ENCODE data around the gene ZNF830. TPM values are rescaled to one million over a fixed set of nuclear protein-coding genes. Genes with fewer than 3 reads are reported as not detected.
A peak's percentile ranks its signal among the peaks of the same experiment; 100 is the strongest.

Gene ZNF830, protein sequence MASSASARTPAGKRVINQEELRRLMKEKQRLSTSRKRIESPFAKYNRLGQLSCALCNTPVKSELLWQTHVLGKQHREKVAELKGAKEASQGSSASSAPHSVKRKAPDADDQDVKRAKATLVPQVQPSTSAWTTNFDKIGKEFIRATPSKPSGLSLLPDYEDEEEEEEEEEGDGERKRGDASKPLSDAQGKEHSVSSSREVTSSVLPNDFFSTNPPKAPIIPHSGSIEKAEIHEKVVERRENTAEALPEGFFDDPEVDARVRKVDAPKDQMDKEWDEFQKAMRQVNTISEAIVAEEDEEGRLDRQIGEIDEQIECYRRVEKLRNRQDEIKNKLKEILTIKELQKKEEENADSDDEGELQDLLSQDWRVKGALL
- 13.6 and 13.9 TPM in 2 replicates for total RNA-seq (2021)
- percentile 90 among the genes with signal in this experiment for Bru-seq, nascent RNA
- BruChase-seq, experiment 1, labeled RNA remaining after a 2-hour chase = percentile 94 among the genes with signal in this experiment
- BruChase-seq, experiment 2, labeled RNA remaining after a 6-hour chase = percentile 70 among the genes with signal in this experiment
- long read RNA-seq, transcript ZNF830-201 (1 exons, 2,246 nt) = major isoform, 15 of 16 reads
- long read RNA-seq, partial matches to known transcripts = 0 of 16 reads
- long read RNA-seq, other reads (novel, unspliced or antisense) = 0 of 16 reads

DNA sequence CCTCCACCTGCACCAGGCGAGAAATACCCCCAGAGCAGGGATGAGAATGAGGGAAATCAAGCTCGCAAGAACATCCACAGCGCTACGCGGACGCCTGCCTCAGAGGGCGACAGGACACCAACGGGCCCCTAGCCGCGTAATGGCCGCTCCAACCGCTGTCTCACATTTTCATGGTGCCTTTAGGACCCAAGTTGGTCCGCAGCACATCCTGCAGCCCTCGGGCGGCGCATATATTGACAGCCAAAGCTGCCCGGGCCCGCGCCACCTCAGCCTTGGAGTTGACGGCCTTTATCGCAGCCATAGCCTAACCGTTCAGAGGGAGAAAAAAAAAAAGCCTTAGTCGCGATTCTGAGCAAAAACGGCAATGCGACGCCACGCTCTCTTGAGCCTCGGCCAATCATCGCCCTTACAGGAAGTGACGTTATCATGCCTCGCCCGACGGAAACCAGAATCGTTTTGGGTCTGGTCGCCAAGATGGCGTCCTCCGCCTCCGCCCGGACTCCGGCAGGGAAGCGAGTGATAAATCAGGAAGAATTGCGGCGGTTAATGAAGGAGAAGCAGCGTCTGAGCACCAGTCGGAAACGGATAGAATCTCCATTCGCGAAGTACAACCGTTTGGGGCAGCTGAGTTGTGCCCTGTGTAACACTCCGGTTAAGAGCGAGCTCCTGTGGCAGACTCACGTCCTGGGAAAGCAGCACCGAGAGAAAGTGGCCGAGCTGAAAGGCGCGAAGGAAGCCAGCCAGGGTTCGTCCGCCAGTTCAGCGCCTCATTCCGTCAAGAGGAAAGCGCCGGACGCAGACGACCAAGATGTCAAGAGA lies at the start of gene ZNF830, which contains the start of gene CCT6B:
TSS of gene ZNF830 (plus strand) at position 448 of the 819 bp plus-strand sequence. CDS start at position 475, 27 bp downstream.
TSS of gene CCT6B (minus strand) at position 368 of the 819 bp plus-strand sequence. CDS start at position 301, 67 bp downstream.
- CTCF ChIA-PET = no interaction called here
- Histone ChIP-seq H2AFZ (peak within 1 kb of the TSS; percentile 98), H3F3A (ENCODE audit: insufficient read depth, low read depth) (no peaks in the 10 kb centered on the region), H3K9me3 (ENCODE audit: insufficient read depth, low read depth) (no peaks in the 10 kb centered on the region), H4K20me1 (ENCODE audit: insufficient read depth) (no peaks in the 10 kb centered on the region), H3K27me3 (ENCODE audit: insufficient read depth, low read depth) (no peaks in the 10 kb centered on the region), H3K9me2 (ENCODE audit: insufficient read depth) (peaks cover 6% of the 10 kb centered on the region; the same call in 1 of the 2 replicates), H3K4me3 (peak within 1 kb of the TSS; percentile 97), H3K36me3 (ENCODE audit: low read depth) (0 out of 2 replicates have a peak, but pooled peaks cover 13% of the 10 kb centered on the region), H3K27ac (peak within 1 kb of the TSS; percentile 70), H3K4me2 (peak within 1 kb of the TSS; percentile 93), H3K79me2 (ENCODE audit: low read depth) (peaks cover 18% of the 10 kb centered on the region), H3K4me1 (replicated peaks; ENCODE audit: insufficient read depth) (peaks cover 12% of the 10 kb centered on the region)
- POLR2A ChIA-PET (ENCODE audit: unreplicated experiment) = interaction anchor here (0.6 kb wide), 1 partner anchor 12 kb away, joined by 6 read pairs; no protein-coding TSS in a partner anchor
- peak; percentile 79 to 86 for DNase-seq
- intact Hi-C loops (cut with micrococcal nuclease; ENCODE audit: unreplicated experiment) = loop anchor here (1.0 kb wide), 1 partner anchor 20 kb away; no protein-coding TSS in a partner anchor
- no peak for TF ChIP-seq EZH2 (IDR thresholded peaks at IDR 0.05; ENCODE audit: low read depth)
- TF ChIP-seq, protein P1, sequence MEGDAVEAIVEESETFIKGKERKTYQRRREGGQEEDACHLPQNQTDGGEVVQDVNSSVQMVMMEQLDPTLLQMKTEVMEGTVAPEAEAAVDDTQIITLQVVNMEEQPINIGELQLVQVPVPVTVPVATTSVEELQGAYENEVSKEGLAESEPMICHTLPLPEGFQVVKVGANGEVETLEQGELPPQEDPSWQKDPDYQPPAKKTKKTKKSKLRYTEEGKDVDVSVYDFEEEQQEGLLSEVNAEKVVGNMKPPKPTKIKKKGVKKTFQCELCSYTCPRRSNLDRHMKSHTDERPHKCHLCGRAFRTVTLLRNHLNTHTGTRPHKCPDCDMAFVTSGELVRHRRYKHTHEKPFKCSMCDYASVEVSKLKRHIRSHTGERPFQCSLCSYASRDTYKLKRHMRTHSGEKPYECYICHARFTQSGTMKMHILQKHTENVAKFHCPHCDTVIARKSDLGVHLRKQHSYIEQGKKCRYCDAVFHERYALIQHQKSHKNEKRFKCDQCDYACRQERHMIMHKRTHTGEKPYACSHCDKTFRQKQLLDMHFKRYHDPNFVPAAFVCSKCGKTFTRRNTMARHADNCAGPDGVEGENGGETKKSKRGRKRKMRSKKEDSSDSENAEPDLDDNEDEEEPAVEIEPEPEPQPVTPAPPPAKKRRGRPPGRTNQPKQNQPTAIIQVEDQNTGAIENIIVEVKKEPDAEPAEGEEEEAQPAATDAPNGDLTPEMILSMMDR (conservative IDR thresholded peaks at IDR 0.05) = no peak
- BruUV-seq (replicated peaks) = no TSS peak

DNA sequence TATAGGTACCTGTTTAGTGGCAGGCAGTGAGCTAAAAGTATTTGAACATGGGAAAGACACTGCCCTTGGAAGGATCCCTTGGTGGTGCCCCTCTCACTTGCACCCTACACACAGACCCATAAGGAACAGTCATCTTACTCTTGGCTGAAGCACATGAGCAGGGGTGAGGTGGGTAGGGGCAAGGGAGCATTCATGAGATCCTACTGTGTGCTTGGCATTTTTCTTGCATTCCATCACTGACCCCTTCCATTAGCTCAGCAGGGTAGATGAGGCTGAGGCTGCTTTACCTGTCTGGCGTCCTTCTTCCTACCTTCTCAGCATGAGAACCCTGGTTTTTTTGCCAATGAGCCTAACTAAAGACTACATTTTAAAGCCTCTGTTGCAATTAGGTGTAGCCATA lies 48.3 kb upstream of the ZNF830 start:
- intact Hi-C loops (cut with micrococcal nuclease; ENCODE audit: unreplicated experiment) = no loop called here
- H3K27me3 ChIP-seq (ENCODE audit: insufficient read depth, low read depth) = peaks cover 47% of the 10 kb centered on the region
- H2AFZ ChIP-seq = no peak overlapping the region
- no peaks in the 10 kb centered on the region for H3F3A ChIP-seq (ENCODE audit: insufficient read depth, low read depth)
- H4K20me1 ChIP-seq (ENCODE audit: insufficient read depth) = no peaks in the 10 kb centered on the region
- CTCF ChIA-PET = no interaction called here
- no peak overlapping the region for H3K4me3 ChIP-seq
- no peaks in the 10 kb centered on the region for H3K79me2 ChIP-seq (ENCODE audit: low read depth)
- H3K9me2 ChIP-seq (ENCODE audit: insufficient read depth) = no peaks in the 10 kb centered on the region
- POLR2A ChIA-PET (ENCODE audit: unreplicated experiment) = no interaction called here
- no peak overlapping the region for H3K4me2 ChIP-seq
- H3K36me3 ChIP-seq (ENCODE audit: low read depth) = no peaks in the 10 kb centered on the region
- no peaks in the 10 kb centered on the region for H3K4me1 ChIP-seq (replicated peaks; ENCODE audit: insufficient read depth)
- no peaks in the 10 kb centered on the region for H3K9me3 ChIP-seq (ENCODE audit: insufficient read depth, low read depth)
- no peak overlapping the region for H3K27ac ChIP-seq
- DNase-seq = no peak
- BruUV-seq (replicated peaks) = no TSS peak
- TF ChIP-seq, protein P1 (conservative IDR thresholded peaks at IDR 0.05) = no peak
- no peak for TF ChIP-seq EZH2 (IDR thresholded peaks at IDR 0.05; ENCODE audit: low read depth)

DNA sequence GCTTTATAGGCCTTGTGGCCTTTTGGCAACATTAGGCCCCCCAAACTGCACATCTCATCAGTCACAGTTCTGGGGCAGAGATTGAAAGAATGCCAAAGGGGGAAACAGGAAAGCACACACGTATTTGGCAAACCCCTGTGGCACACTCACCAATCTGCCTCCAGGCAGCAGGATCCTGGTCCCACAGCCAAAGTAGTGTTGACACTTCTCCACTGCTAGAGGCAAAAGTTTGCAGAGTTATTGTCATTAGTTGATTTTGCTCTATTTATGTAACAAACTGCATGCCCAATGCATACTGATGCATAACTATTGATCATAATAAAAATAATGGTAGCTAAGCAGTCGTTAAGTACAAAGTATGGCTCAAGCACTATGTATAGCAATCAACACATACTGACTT lies 45.2 kb upstream of the ZNF830 start:
- Histone ChIP-seq H3K9me3 (ENCODE audit: insufficient read depth, low read depth) (no peaks in the 10 kb centered on the region), H3K4me3 (no peak overlapping the region), H3K4me1 (replicated peaks; ENCODE audit: insufficient read depth) (no peaks in the 10 kb centered on the region), H3K27me3 (ENCODE audit: insufficient read depth, low read depth) (peaks cover 16% of the 10 kb centered on the region; the same call in 1 of the 2 replicates), H3K9me2 (ENCODE audit: insufficient read depth) (no peaks in the 10 kb centered on the region), H3K4me2 (no peak overlapping the region), H3K79me2 (ENCODE audit: low read depth) (no peaks in the 10 kb centered on the region), H3F3A (ENCODE audit: insufficient read depth, low read depth) (no peaks in the 10 kb centered on the region), H3K36me3 (ENCODE audit: low read depth) (no peaks in the 10 kb centered on the region), H4K20me1 (ENCODE audit: insufficient read depth) (no peaks in the 10 kb centered on the region), H3K27ac (no peak overlapping the region), H2AFZ (no peak overlapping the region)
- DNase-seq = no peak
- TF ChIP-seq, protein P1 (conservative IDR thresholded peaks at IDR 0.05) = no peak
- ChIA-PET CTCF (no interaction called here), POLR2A (ENCODE audit: unreplicated experiment) (no interaction called here)
- intact Hi-C loops (cut with micrococcal nuclease; ENCODE audit: unreplicated experiment) = no loop called here
- BruUV-seq (replicated peaks) = no TSS peak
